ENCODE results near the gene MEN1.

The MEN1 gene

GRCh38 chr11:64788321-64789215 is 21.8 kb downstream of the MEN1 start:
- DNase-seq (ENCODE audit: low read depth in 4 of 4, low spot score in 1 of 4) = no peak

GRCh38 chr11:64787526-64788320 is 22.6 kb downstream of the MEN1 start:
- no peak for DNase-seq (ENCODE audit: low read depth in 4 of 4, low spot score in 1 of 4)

GRCh38 chr11:64786308-64786707 is 24.0 kb downstream of the MEN1 start:
- no peak for DNase-seq (ENCODE audit: low read depth in 4 of 4, low spot score in 1 of 4)

- no peak for DNase-seq (ENCODE audit: low read depth in 4 of 4, low spot score in 1 of 4)
Measured at GRCh38 chr11:64784813-64785581, 25.4 kb downstream of the MEN1 start.

DNA sequence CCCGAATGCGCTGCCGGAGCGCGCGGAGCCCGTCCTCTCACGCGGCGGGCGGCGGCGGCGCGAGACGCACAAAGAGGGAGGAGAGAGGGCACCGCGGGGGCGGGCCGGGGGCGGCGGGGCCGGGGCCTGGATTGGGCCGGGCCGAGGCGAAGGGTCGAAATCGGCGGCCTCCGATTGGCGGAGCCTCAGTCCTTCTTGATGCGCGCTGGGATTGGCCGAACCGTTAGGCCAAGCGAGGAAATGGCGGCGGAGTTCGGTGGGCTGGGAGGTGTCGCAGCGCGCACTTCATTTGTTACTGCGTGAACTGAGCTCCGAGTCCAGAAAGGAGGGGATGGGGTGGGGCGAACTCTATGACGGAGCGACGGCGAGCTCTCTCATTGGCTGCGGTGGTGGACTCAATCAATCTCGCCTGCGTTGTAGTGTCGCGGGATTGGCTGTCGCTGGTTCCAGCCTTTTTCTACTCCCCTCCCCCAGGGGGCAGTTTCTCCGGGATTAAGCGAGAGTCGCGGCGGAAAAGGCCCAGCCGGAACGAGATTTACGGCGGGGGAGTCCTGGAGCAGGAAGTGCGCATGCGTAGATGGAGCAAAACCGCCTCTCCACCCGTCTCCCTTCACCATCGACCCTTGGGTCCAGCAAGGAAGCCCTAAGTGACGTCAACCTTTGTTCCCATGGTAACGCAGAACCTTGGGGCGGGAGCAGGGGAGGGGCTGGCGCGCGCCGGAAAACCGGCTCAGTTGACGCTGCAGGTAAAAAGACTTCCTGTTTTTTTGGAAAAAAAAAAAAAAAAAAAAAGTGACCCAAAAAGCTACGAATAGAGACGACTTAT is 31.7 kb downstream of the MEN1 start, which contains the start of gene SF1:
SF1 (minus strand) TSS at position 70 of the 826 bp plus-strand sequence. CDS start 150 bp downstream, outside the sequence.
- peak; percentile 94 to 98 (median 97) for DNase-seq (ENCODE audit: low read depth in 4 of 4, low spot score in 1 of 4)

DNA sequence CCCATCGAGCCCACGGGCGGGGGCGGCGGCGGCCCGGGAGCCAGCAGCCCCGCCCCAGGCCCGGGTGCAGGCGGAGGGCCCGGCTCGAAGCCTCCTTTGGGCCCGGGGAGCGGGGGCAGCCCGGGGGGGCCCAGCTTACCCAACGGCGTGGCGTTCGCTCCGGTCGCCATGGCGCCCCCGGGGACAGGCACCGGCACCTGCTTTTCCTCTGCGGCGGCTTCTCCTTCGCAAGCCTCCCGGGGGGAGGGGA is 32.2 kb downstream of the MEN1 start:
- no peak for DNase-seq (ENCODE audit: low read depth in 4 of 4, low spot score in 1 of 4)

DNA sequence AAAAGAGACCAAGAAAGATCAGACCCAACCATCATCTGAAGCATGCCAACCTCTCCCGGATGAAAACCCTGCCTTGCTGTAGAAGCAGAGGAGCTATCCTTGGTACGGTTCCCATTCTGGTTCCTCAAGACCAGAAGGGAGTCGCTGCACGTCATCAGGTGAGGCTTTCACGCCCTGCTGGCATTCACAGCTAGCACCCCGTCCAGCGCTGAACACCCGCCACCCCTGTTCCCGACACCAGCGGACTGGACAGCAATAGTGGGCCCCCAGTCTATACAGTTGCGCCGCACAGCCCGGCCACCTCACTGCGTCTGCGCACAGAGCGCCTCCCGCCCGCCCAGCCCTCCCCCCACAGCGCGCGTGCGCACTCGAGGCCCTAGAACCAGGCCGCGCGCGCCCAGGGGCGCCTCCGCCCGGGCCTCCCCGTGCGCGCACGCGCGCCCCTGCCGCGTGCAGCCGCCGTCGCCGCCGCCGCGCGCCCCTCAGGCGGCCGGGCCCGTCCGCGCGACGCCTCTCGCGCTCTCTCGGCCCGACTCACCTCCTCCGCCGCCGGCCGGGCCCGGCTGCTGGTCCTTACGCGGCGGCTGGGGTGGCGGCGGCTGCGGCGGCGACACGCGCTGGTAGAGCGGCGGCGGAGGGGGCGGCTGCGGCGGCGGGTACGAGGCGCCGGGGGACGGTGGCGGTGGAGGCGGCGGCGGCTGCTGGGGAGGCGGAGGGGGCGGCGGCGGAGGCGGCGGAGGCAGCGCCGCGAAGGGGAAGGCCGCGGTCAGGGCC is 32.7 kb downstream of the MEN1 start:
- DNase-seq (ENCODE audit: low read depth in 4 of 4, low spot score in 1 of 4) = peak; percentile 56 to 74 (median 68)

DNA sequence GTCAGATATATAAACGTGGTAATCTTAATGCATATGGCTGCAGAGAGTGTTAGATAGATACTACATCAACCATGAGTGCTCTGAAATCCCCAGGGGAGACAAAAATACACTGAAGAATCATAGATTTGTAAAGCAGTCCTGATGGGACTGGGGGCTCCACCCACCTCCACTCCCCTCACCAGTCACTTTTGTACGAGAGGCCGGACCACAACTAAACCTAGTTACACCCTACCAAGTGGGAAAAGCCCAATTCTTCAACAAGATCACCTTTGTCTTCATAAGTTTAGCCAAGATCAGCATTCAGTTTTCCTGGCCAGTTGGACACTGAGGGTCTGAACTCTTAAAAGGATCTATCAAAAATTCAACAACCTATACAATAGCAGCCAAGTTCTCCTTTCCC is 33.5 kb downstream of the MEN1 start:
- no peak for DNase-seq (ENCODE audit: low read depth in 4 of 4, low spot score in 1 of 4)

GRCh38 chr11:64776425-64776824 is 33.9 kb downstream of the MEN1 start:
- DNase-seq (ENCODE audit: low read depth in 4 of 4, low spot score in 1 of 4) = no peak

DNA sequence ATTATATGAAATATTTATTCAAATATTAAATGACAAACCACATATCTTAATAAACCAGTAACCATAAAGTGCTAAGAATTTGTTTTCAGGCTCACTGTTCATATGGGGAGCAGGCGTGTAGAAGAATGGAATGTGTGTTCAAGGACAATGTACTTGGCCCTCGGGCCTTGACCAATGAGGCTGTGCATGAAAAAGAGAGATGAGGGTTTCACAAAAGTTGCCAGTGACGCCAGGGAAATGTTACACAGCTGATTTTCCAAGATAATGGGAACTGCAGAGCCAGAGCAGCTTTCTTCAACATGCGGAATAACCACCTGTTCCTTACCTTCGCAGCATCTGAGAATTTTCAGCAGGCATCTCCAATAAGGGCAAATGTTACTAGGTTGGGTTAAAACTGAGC is 36.2 kb downstream of the MEN1 start:
- no peak for DNase-seq (ENCODE audit: low read depth in 4 of 4, low spot score in 1 of 4)

- DNase-seq (ENCODE audit: low read depth in 4 of 4, low spot score in 1 of 4) = no peak
Measured at GRCh38 chr11:64772303-64773018, 37.9 kb downstream of the MEN1 start.

DNA sequence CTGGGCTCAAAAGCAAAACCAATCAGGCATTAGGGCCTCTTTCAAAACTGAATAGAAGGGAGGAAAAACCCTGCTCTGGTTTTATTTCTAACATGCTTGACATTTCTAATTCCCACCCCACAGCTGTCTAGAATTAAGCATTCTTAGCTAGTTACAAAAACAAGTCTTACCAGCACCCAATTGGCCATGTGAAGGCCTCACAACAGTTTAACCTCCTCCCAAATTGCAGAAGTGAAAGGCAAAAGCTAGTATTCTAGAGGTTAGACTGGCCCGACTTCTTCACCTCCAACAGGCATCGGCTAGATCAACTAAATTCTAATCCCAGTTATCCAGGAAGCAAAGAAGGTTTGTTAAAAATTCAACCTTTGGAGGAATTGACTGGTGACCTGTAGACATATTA is 38.5 kb downstream of the MEN1 start:
- DNase-seq (ENCODE audit: low read depth in 4 of 4, low spot score in 1 of 4) = no peak

GRCh38 chr11:64770120-64770519 is 40.2 kb downstream of the MEN1 start:
- no peak for DNase-seq (ENCODE audit: low read depth in 4 of 4, low spot score in 1 of 4)

DNA sequence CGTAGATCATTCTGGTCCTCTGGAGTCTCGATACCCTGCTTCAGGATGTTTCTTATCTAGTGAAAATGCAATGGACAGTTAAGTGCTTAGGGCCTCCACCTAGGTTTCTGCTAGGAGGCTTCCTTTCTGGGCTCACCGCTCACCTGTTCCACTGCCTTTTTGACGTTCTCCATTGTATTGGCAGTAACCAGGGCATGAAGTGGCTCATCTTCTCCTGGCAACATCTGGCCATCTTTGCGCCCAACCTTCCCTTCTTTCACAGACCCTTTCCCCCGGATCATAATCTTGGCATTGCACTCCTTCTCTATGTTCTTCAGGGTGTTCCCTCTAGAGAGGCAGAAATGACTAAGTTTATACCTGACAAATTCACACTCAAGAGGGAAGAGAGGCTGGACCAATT is 41.1 kb downstream of the MEN1 start:
- no peak for DNase-seq (ENCODE audit: low read depth in 4 of 4, low spot score in 1 of 4)

- DNase-seq (ENCODE audit: low read depth in 4 of 4, low spot score in 1 of 4) = no peak
Measured at GRCh38 chr11:64768300-64768694, 42.1 kb downstream of the MEN1 start.

GRCh38 chr11:64767344-64768299 is 42.7 kb downstream of the MEN1 start:
- DNase-seq (ENCODE audit: low read depth in 4 of 4, low spot score in 1 of 4) = peak; percentile 65 to 88 (median 73)

- DNase-seq (ENCODE audit: low read depth in 4 of 4, low spot score in 1 of 4) = no peak
Measured at GRCh38 chr11:64766881-64767280, 43.5 kb downstream of the MEN1 start.
